Measurements from ENCODE around the gene LYZL2.

Gene LYZL2

GRCh38 chr10:30580241-30580640, 49.3 kb downstream of the LYZL2 start:
- Histone ChIP-seq H3K4me1 (ENCODE audit: control insufficient read depth in 2 of 2, insufficient read depth in 2 of 2, low read length in 2 of 2) (peaks cover 8 to 11% of the 10 kb centered on the region in 2 donors), H3K27me3 (ENCODE audit: control insufficient read depth in 2 of 2, insufficient read depth in 2 of 2, low read length in 2 of 2) (no peaks in the 10 kb centered on the region), H3K9me3 (ENCODE audit: control insufficient read depth in 2 of 2, low read length in 2 of 2) (no peaks in the 10 kb centered on the region), H3K9ac (ENCODE audit: low read depth in 1 of 2, low read length in 2 of 2) (no peak overlapping the region), H3K4me3 (ENCODE audit: low read length in 2 of 2) (no peak overlapping the region), H3K36me3 (ENCODE audit: control insufficient read depth in 2 of 2, insufficient read depth in 2 of 2, low read length in 2 of 2) (no peaks in the 10 kb centered on the region), H3K27ac (ENCODE audit: low read depth in 2 of 2, low read length in 2 of 2) (no peak overlapping the region)

GRCh38 chr10:30579574-30579973, 50.0 kb downstream of the LYZL2 start:
- H3K9ac ChIP-seq (ENCODE audit: low read depth in 1 of 2, low read length in 2 of 2): no peak overlapping the region
- H3K4me1 ChIP-seq (ENCODE audit: control insufficient read depth in 2 of 2, insufficient read depth in 2 of 2, low read length in 2 of 2): peaks cover 8 to 11% of the 10 kb centered on the region in 2 donors
- no peaks in the 10 kb centered on the region for H3K9me3 ChIP-seq (ENCODE audit: control insufficient read depth in 2 of 2, low read length in 2 of 2)
- no peak overlapping the region for H3K27ac ChIP-seq (ENCODE audit: low read depth in 2 of 2, low read length in 2 of 2)
- H3K27me3 ChIP-seq (ENCODE audit: control insufficient read depth in 2 of 2, insufficient read depth in 2 of 2, low read length in 2 of 2): no peaks in the 10 kb centered on the region
- no peak overlapping the region for H3K4me3 ChIP-seq (ENCODE audit: low read length in 2 of 2)
- H3K36me3 ChIP-seq (ENCODE audit: control insufficient read depth in 2 of 2, insufficient read depth in 2 of 2, low read length in 2 of 2): no peaks in the 10 kb centered on the region

- Histone ChIP-seq H3K4me1 (ENCODE audit: control insufficient read depth in 2 of 2, insufficient read depth in 2 of 2, low read length in 2 of 2) (no peaks in the 10 kb centered on the region), H3K27me3 (ENCODE audit: control insufficient read depth in 2 of 2, insufficient read depth in 2 of 2, low read length in 2 of 2) (no peaks in the 10 kb centered on the region), H3K9me3 (ENCODE audit: control insufficient read depth in 2 of 2, low read length in 2 of 2) (no peaks in the 10 kb centered on the region)
These were observed 52.5 kb downstream of the LYZL2 start for GRCh38 chr10:30577048-30577447.

GRCh38 chr10:30576641-30577040, 52.9 kb downstream of the LYZL2 start:
- Histone ChIP-seq H3K9me3 (ENCODE audit: control insufficient read depth in 2 of 2, low read length in 2 of 2) (no peaks in the 10 kb centered on the region), H3K27ac (ENCODE audit: low read depth in 2 of 2, low read length in 2 of 2) (no peak overlapping the region), H3K4me1 (ENCODE audit: control insufficient read depth in 2 of 2, insufficient read depth in 2 of 2, low read length in 2 of 2) (no peaks in the 10 kb centered on the region), H3K4me3 (ENCODE audit: low read length in 2 of 2) (no peak overlapping the region), H3K9ac (ENCODE audit: low read depth in 1 of 2, low read length in 2 of 2) (no peak overlapping the region), H3K27me3 (ENCODE audit: control insufficient read depth in 2 of 2, insufficient read depth in 2 of 2, low read length in 2 of 2) (no peaks in the 10 kb centered on the region), H3K36me3 (ENCODE audit: control insufficient read depth in 2 of 2, insufficient read depth in 2 of 2, low read length in 2 of 2) (no peaks in the 10 kb centered on the region)

More at GRCh38 chr10:30577048-30577447, 52.5 kb downstream of the LYZL2 start:
- Histone ChIP-seq H3K36me3 (ENCODE audit: control insufficient read depth in 2 of 2, insufficient read depth in 2 of 2, low read length in 2 of 2) (no peaks in the 10 kb centered on the region), H3K9ac (ENCODE audit: low read depth in 1 of 2, low read length in 2 of 2) (no peak overlapping the region), H3K27ac (ENCODE audit: low read depth in 2 of 2, low read length in 2 of 2) (no peak overlapping the region), H3K4me3 (ENCODE audit: low read length in 2 of 2) (no peak overlapping the region)

- Histone ChIP-seq H3K27me3 (ENCODE audit: control insufficient read depth in 2 of 2, insufficient read depth in 2 of 2, low read length in 2 of 2) (no peaks in the 10 kb centered on the region), H3K4me1 (ENCODE audit: control insufficient read depth in 2 of 2, insufficient read depth in 2 of 2, low read length in 2 of 2) (no peaks in the 10 kb centered on the region), H3K9ac (ENCODE audit: low read depth in 1 of 2, low read length in 2 of 2) (no peak overlapping the region), H3K27ac (ENCODE audit: low read depth in 2 of 2, low read length in 2 of 2) (no peak overlapping the region), H3K4me3 (ENCODE audit: low read length in 2 of 2) (no peak overlapping the region), H3K36me3 (ENCODE audit: control insufficient read depth in 2 of 2, insufficient read depth in 2 of 2, low read length in 2 of 2) (no peaks in the 10 kb centered on the region), H3K9me3 (ENCODE audit: control insufficient read depth in 2 of 2, low read length in 2 of 2) (no peaks in the 10 kb centered on the region)
These were observed 55.1 kb downstream of the LYZL2 start for GRCh38 chr10:30574432-30574796.

- no peaks in the 10 kb centered on the region for H3K4me1 ChIP-seq (ENCODE audit: control insufficient read depth in 2 of 2, insufficient read depth in 2 of 2, low read length in 2 of 2)
- H3K36me3 ChIP-seq (ENCODE audit: control insufficient read depth in 2 of 2, insufficient read depth in 2 of 2, low read length in 2 of 2): no peaks in the 10 kb centered on the region
- no peak overlapping the region for H3K27ac ChIP-seq (ENCODE audit: low read depth in 2 of 2, low read length in 2 of 2)
- no peak overlapping the region for H3K4me3 ChIP-seq (ENCODE audit: low read length in 2 of 2)
- no peak overlapping the region for H3K9ac ChIP-seq (ENCODE audit: low read depth in 1 of 2, low read length in 2 of 2)
- no peaks in the 10 kb centered on the region for H3K27me3 ChIP-seq (ENCODE audit: control insufficient read depth in 2 of 2, insufficient read depth in 2 of 2, low read length in 2 of 2)
- H3K9me3 ChIP-seq (ENCODE audit: control insufficient read depth in 2 of 2, low read length in 2 of 2): no peaks in the 10 kb centered on the region
These were observed 55.7 kb downstream of the LYZL2 start for GRCh38 chr10:30573721-30574431.

- Histone ChIP-seq H3K27me3 (ENCODE audit: control insufficient read depth in 2 of 2, insufficient read depth in 2 of 2, low read length in 2 of 2) (no peaks in the 10 kb centered on the region), H3K27ac (ENCODE audit: low read depth in 2 of 2, low read length in 2 of 2) (no peak overlapping the region), H3K9me3 (ENCODE audit: control insufficient read depth in 2 of 2, low read length in 2 of 2) (no peaks in the 10 kb centered on the region), H3K4me3 (ENCODE audit: low read length in 2 of 2) (no peak overlapping the region), H3K9ac (ENCODE audit: low read depth in 1 of 2, low read length in 2 of 2) (no peak overlapping the region), H3K36me3 (ENCODE audit: control insufficient read depth in 2 of 2, insufficient read depth in 2 of 2, low read length in 2 of 2) (no peaks in the 10 kb centered on the region), H3K4me1 (ENCODE audit: control insufficient read depth in 2 of 2, insufficient read depth in 2 of 2, low read length in 2 of 2) (no peaks in the 10 kb centered on the region)
These were observed 64.1 kb downstream of the LYZL2 start for GRCh38 chr10:30565449-30565848.

- H3K36me3 ChIP-seq (ENCODE audit: control insufficient read depth in 2 of 2, insufficient read depth in 2 of 2, low read length in 2 of 2): no peaks in the 10 kb centered on the region
- H3K27ac ChIP-seq (ENCODE audit: low read depth in 2 of 2, low read length in 2 of 2): no peak overlapping the region
- no peaks in the 10 kb centered on the region for H3K9me3 ChIP-seq (ENCODE audit: control insufficient read depth in 2 of 2, low read length in 2 of 2)
- no peak overlapping the region for H3K4me3 ChIP-seq (ENCODE audit: low read length in 2 of 2)
- no peak overlapping the region for H3K9ac ChIP-seq (ENCODE audit: low read depth in 1 of 2, low read length in 2 of 2)
- no peaks in the 10 kb centered on the region for H3K27me3 ChIP-seq (ENCODE audit: control insufficient read depth in 2 of 2, insufficient read depth in 2 of 2, low read length in 2 of 2)
- no peaks in the 10 kb centered on the region for H3K4me1 ChIP-seq (ENCODE audit: control insufficient read depth in 2 of 2, insufficient read depth in 2 of 2, low read length in 2 of 2)
These were observed 66.8 kb downstream of the LYZL2 start for GRCh38 chr10:30562787-30563186.

Measured in mucosa of rectum (tissue), 2 donors.